HG03159 (cell line): Measurements from ENCODE around the gene NXN.
"Not testable (repeated sequence)": the region's sequence is repeated elsewhere in the genome, so short reads cannot be mapped to it uniquely, and the experiment has no call there.

Experiments used
- ATAC-seq: cut with Tn5 transposase; IDR thresholded peaks from one replicate; pipeline ENCODE4 v1.9.1; 2021; ENCODE audit warnings: mild to moderate bottlenecking, moderate library complexity; ENCODE audit not compliant: unreplicated experiment

NXN gene

DNA sequence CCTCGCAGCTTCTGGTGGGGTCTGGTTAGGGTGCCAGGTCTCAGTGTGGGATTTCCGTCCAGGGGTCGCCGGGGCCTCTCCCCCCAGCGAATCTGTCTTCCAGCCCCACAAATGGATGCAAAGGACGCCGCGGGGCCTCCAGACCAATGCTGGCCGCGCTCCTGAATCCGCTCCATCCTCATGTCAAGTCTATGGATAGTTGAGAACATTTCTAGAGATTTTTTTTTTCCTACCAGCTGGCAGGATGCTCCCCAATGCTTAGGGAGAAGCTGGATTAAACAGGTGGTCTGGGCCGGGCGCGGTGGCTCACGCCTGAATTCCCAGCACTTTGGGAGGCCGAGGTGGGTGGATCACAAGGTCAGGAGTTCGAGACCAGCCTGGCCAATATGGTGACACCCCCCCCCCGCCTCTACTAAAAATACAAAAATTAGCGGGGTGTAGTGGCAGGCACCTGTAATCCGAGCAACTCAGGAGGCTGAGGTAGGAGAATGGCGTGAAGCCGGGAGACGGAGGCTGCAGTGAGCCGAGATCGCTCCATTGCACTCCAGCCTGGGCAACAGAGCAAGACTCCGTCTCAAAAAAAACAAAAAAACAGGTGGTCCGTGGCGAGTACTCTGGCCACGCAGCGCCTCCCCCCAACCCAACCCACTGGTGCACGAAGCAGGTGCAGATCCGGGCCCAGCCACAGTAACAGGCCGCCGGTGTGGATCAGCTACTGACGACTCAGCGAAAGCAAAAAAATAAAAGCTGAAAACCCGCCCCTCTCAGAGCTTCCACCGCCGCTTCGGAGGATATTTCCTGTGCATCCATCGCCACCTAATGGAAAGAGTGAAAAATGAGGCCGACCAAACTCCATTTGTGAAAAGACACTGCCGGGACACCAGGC, 1.1 kb upstream of the NXN start:
- ATAC-seq: peak; percentile 60

DNA sequence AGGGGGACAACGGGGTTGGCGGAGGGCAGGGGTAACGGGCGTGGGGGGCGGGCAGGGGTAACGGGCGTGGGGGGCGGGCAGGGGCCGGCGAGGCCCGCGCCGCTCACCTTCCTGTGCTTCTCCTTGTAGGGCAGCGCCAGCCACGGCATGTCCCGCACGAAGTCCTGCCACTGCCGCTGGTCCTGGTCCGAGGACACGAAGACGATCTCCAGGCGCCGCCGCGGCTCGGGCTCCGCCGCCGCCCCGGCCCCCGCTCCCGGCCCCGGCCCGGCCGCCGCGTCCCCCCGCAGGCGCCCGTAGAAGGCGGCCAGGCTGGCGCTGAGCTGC, 401 bp downstream of the NXN start:
- ATAC-seq: peak; percentile 37

DNA sequence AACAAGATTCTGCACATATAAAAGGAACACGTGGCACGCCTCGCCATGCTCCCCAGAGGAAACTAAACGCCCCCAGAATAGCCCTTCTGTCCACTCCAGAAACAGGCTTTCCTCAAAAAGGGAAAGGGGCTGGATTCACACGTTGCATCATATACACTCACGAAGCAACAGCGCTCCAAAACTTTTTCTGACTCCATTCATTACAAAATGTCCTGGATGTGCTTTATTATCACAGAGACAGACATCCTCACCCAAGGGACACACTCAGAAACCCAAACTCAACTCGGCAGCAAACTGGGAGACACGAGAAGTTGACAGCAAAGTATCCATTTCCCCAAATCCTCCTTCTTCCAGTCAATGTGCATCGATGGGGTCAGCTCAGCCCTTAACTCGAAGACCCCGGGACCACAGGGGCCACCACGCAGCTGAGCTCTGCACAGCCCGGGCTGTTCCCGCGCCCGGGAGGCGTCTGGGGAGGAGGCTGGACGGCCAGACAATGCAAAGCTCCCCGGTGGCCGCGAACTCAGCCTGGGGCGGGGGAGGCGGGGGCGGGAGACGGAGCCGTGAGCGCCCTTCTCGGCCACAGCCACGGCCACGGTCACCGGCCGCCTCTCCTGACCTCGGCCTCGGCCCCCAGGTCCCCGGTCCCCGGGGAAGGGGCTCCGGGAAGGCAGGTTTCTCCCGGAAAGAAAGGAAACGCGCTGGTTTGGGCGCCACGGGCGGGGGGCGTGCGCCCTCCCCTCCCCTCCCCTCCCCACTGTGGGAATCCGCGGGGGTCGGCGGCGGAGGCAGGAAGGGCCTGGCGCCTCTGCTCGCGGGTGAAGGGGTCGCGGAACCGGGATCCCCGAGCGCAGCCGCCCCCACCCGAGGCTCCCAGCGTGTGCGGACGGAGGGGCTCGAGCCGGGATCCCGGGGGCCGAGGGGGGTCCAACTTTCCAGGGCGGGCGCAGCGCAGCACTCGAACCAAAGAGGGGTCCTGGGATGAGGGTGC, 1.2 kb downstream of the NXN start:
- no peak for ATAC-seq

DNA sequence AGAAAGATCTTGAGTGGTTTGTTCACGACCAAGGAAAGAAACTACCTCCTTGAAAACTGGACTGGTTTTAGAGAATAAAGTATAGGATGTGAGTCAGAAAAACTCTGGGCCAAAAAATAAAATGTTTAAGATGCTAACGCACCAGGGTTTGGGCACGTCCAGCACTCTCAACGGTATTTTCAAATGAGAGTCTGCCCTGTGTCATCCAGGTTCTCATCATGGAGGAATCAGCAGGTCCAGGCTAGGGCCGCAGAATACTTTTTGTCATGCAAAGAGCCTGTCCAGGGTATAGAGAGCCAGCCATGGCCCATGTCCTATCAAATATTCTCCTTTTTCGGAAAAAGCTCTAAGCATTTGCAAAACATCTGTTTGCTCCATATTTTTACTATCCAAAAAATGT, 2.4 kb downstream of the NXN start:
- ATAC-seq: no peak

DNA sequence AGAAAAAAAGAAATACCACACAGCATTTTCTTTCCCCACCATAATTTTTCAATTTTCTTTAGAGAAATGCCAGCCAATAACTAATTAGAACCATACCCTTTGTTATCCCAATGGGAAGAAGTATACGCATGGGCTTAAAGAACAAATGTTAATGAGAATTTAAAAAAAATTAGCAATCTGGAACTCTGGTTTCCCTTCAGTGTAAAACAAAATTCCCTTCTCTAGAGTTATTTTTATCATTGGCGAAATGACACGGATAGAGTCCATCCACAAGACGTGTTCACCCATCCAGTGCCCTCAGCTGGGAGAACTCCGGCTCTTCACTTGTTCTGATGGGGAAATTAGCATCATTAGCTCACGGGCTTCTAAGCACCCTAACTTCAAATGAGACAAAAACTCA, 3.3 kb downstream of the NXN start:
- ATAC-seq: no peak

DNA sequence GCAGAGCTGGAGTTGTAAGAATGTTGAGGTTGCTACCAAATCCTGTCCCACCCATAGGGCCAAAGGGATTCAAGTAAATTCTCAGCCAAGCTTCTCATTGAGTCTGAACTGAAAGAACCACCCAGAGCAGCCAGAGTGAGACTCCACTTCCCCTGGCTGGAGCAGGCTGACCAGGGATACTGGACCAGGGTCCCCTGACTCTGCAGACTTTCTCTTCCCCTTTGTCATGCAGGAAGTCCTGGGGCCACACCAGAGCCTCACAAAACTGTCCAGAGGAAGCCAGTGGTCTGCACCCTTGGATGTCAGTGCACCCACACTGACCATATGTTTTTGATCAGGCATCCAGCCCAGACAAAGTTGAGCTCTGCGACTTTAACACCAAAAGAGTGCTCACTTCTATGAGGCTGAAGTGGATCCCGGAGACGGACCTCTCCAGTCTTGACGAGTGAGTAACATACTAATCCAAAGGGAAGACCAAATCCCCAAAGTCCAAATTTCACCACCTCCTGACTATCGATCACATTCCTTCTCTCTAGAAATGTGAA, 4.1 kb downstream of the NXN start:
- ATAC-seq: no peak

DNA sequence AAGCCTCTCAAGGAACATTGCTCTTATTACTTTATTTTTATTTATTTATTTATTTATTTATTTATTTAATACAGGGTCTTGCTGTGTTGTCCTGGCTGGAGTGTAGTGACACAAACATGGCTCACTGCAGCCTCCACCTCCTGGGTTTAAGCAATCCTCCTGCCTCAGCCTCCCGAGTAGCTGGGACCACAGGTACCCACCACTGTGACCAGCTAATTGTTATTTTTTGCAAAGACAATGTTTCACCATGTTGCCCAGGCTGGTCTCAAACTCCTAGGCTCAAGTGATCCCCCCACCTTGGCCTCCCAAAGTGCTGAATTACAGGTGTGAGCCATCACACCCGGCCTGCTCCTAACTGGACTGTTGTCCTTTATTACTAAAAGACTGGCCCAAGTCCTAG, 4.8 kb downstream of the NXN start:
- not testable (repeated sequence) for ATAC-seq

DNA sequence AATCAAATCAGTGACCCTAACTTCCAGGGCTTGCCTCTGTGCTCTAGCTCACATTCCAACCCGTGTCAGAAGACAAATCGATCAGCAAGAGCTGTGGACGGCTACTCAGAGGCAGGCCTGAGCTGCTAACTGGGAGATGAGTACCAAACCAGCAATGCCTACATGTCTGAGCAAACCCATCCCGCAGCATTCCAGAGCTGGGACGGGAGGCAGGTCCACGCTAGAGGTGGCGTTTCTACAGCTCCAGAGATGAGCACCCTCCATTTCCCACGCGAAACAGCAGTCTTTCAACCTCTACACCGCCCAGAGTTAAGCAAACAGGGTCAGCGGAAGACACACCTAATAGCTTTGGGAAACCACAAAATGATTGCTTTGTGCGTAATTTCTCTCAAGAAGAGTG, 6.5 kb downstream of the NXN start:
- no peak for ATAC-seq

DNA sequence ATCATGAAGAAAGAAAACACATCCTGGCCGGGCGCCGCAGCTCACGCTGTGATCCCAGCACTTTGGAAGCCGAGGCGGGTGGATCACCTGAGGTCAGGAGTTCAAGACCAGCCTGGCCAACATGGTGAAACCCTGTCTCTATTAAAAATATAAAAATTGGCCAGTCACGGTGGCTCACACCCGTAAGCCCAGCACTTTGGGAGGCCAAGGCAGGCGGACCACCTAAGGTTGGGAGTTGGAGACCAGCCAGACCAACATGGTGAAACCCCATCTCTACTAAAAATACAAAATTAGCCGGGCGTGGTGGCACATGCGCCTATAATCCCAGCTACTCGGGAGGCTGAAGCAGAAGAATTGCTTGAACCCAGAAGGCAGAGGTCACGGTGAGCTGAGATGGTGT, 7.7 kb downstream of the NXN start:
- ATAC-seq: not testable (repeated sequence)

DNA sequence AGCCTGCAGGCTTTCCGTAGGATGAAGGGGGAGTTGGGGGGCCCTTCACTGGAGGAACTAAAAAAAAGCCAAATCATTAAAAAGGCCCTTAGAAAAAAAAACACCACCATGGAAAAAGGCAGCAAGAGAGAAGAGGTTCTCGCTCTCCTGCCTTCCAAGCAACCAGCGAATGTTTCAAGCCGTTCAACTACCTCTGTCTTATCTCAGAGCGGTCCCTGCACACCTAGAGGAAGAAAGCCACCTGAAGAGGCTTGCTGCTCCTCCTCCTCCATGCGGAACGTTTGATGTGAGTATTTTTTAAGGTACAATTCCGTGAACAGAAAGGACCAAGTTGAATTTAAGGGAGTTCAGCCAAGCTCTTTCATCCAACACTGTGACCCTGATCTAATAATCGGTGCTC, 9.2 kb downstream of the NXN start:
- no peak for ATAC-seq

DNA sequence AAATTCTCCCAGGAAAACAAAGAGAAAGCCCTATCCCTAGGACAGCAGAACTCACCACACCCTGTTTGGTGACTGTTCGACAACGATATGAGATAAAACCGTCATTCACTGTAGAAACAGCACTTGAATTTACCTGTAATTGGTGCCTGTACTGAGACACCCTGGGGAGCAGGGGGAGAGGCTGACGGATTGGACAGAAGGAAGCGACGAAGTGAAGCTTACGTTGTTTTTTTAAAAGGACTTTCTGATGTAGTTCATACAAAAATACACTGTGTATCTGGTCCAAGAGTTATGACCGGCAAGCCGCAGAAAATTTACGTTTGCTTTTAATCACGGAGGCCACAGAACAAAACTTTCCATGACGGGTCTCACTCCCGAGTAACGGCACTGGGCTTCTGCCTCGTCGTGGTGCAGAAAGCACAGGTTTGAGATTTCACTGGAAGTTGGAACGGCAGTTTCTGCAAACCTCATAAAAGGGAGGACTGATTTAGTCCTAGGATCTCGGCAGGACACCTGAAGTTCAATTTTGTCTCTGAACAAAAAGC, 9.7 kb downstream of the NXN start:
- no peak for ATAC-seq

DNA sequence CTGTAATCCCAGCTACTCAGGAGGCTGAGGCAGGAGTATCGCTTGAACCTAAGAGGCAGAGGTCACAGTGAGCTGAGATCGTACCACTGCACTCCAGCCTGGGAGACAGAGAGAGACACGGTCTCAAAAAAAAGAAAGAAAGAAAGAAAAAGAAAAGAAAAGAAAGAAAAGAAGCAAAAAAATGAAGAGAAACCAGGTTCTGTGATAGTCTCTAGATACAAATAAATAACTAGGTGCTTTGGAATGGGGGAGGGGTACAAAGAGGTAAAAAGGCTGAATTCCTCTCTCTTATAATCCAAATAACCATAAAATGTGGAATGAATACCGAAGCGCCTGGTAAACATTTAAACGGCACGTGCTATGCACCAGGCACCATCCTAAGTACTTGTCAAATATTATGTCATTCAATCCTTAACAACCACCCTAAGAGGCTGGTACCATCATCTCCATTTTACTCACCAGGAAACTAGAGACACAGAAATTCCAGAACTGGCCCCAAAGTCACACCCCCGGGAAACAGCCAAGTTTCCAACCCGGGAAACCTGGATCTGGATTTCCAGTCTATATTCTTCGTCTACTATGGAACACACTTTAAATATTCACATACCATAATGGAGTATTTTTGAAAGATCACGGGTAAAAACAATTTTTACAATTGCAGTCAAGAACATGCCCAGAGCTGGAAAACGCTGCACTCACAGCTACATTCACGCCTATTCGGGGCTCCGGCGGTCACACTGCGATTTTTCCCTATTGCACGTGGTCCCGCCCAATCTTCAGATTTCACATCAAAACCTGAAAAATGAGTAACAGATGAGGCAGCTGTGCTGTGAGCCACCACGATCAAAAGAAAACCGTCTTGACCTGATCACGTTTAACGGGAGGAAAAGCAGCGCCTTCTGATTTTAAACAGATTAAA, 10.5 kb downstream of the NXN start:
- ATAC-seq: no peak

DNA sequence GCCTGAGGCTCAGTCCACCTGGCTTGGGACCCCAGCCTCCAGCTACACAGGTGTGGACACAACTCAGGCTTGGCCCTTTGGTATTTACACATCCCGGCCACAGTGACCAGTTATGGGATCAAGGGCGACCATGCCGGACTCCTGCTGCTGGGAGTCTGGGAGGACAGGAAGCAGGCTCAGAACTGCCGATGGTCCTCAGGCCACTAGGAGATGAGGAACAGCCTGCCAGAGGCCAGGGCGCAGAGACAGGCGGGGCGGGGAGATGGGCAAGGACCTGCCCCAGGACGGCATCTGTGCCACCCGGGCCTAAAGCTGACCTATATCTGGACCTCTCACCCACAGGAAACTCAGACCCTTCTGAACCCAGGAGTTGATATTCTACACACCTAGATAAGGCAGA, 12.5 kb downstream of the NXN start:
- no peak for ATAC-seq

DNA sequence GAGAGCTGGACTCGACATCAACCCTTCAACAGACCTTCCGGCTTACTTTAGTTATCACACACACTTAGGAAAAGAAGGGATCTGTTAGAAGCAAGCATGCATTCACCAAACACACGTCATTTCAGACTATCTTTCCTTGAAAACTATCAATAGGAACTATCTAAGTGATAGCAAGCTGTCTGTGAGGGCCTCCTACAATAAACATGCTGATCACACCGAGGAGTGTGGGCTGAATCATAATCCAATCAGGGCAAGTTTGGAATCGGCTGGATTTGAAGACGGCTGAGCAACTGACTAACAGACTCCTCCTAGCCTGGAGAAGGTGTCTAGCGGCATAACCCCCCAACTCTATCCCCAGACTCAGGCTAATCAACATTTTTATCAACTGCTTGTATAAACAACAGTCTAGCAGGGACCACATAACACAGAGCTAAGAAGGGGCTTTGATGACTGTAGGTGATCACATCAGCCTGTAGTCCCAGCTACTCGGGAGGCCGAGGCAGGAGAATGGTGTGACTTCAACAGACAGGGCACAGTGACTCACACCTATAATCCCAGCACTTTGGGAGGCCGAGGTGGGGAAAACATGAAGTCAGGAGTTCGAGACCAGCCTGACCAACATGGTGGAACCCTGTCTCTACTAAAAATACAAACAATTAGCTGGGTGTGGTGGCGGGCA, 14.1 kb downstream of the NXN start:
- no peak for ATAC-seq

DNA sequence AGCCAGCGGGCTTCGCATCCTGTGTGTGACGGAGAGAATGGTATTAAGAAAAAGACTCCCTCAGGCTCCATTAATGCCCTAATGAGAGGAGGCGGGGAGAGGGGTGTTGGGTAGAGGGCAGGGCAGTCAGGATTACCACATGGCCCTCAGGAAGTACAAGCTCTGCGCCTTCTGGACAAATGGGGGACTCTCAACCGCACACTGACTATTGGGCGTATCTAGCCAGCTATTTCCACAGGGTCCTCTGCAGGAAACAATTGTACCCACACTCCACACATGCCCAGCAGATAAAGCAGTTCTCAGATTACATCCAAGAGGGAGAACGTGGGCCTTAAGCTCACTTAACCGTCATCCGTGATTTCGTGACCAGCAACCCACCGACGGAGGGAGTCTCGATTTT, 14.7 kb downstream of the NXN start:
- no peak for ATAC-seq

DNA sequence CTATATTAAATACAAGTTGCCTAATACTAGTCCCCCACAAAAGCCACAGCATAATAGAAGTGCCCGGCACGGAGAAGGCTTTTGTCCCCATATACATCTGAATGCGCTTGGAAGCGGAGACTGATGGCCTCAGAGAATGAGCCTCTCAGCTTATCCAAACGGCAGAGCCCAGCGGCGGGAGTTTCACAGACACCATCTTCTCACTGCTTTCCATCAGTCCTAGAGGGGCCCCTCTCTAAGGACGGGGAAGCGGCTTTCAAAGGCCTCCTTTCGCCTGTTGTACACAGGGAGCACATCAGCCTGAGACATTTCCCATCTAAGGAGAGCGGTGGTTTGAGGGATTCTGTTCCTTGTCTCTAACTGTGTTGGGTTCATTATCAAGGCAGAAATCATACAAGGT, 16.9 kb downstream of the NXN start:
- no peak for ATAC-seq

DNA sequence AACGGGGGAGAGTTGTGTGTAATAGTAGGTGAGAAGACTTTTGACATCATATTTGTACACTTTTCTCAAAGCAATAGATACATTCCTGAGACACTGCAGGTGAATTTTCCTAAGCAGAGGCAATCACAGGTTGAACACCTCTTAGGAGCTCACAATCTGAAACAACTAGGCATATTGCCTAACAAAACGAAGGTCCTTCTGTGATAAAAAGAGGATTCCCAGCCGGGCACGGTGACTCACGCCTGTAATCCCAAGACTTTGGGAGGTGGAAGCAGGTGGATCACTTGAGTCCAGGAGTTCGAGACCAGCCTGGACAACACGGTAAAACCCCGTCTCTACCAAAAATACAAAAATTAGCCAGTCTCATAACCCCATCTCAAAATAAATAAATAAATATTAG, 17.4 kb downstream of the NXN start:
- no peak for ATAC-seq

DNA sequence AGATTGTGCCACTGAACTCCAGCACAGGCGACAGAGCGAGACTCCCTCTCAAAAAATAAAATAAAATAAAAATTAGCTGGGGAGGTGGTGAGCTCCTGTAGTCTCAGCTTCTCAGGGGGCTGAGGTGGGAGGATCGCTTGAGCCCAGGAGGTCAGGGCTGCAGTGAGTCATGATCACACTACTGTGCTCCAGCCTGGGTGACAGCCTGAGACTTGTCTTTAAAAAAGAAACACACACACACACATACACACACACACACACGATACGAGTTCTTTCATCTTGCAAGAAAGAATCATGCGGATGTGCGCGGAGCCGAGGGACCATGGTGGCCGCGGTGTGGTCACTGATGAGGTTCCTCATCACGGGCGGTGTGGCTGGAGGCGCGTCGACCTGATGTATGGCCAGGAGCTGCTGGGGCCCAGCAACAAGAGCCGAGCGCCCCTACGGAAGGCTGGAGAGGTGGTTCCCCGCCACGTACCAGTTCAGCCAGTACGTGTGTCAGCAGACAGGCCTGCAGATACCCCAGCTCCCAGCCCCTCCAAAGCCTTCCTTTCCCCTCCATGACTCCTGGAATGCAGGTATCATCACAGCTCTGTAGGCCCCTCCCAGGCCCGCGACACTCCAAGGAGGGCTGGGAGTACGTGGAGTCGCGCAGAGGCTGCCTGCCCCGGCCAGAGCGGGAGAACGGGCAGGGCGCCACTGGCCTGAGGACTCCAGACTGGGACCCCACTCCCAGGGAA, 20.7 kb downstream of the NXN start:
- ATAC-seq: no peak

DNA sequence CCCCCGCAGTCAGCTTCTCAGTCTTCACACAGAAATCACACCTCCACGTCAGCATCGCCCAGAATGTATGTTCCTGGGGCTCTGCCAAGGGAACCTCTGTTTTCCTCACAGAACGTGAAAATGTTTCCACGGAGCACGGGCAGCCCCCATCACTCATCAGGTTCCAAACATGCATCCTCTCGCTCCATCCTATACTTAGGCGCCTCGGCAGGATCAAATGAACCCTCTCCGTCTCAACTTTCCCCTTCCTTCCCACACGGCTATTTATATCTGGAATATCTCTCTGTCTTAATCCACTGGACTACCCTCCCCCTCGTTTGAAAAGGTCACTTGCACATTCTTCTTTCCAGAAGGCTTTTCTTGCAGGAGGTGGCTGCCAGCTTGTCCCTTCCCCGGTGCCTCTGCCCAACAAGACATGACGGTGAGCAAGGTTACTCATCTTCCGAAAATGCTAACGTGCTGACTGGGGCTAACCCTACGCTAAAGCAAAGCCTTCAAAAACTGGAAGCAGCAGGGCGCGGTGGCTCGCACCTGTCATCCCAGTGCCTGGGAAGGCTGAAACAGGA, 21.6 kb downstream of the NXN start:
- ATAC-seq: no peak
